K562 (cell line): ENCODE results near the gene COX19. TPM values are rescaled to one million over a fixed set of nuclear protein-coding genes. Genes with fewer than 3 reads are reported as not detected.

Source experiments
- CREB1 ChIP-seq, 2 experiments: sonication (generic) in 1 of 2; formaldehyde crosslinking in 1 of 2; IDR thresholded peaks; 2 replicates each; pipeline versions ENCODE4 v1.6.1 to v1.8.0; 2012 to 2022; ENCODE audit warnings: inconsistent platforms in 1 of 2, mild to moderate bottlenecking in 1 of 2, missing genetic modification reagents in 1 of 2, moderate library complexity in 1 of 2
- DEAF1 ChIP-seq: fragments of 450-650 bp; formaldehyde crosslinking; IDR thresholded peaks from 2 replicates; pipeline ENCODE4 v1.4.0; 2020; ENCODE audit warnings: mild to moderate bottlenecking, moderate library complexity
- ILF3 ChIP-seq: fragments of 450-650 bp; IDR thresholded peaks from 2 replicates; pipeline ENCODE4 v1.6.1; 2018; ENCODE audit warnings: antibody characterized with exemption, mild to moderate bottlenecking, moderate library complexity, borderline replicate concordance
- KLF16 ChIP-seq: IDR thresholded peaks from 2 replicates; pipeline ENCODE4 v1.6.1; 2016; ENCODE audit warnings: antibody characterized with exemption
- MNT ChIP-seq, 2 experiments: fragments of 450-650 bp; conservative IDR thresholded peaks; 2 replicates each; pipeline ENCODE4 v1.6.1; 2017; ENCODE audit warnings: mild to moderate bottlenecking in 2 of 2, moderate library complexity in 2 of 2
- MYNN ChIP-seq, 2 experiments: sonication (generic); formaldehyde crosslinking in 1 of 2; IDR thresholded peaks; 2 replicates each; pipeline versions ENCODE4 v1.5.0 to v1.6.1; 2016 to 2020; ENCODE audit warnings: antibody characterized with exemption in 1 of 2, missing genetic modification reagents in 1 of 2
- NBN ChIP-seq: fragments of 450-650 bp; IDR thresholded peaks from 2 replicates; pipeline ENCODE4 v1.6.1; 2016; ENCODE audit warnings: low read depth, mild to moderate bottlenecking
- NRF1 ChIP-seq, 2 experiments: fragments of 450-650 bp; IDR thresholded peaks in 1 of 2; conservative IDR thresholded peaks in 1 of 2; 2 replicates each; pipeline ENCODE4 v1.6.1; 2014; ENCODE audit warnings: mild to moderate bottlenecking in 2 of 2
- PRDM10 ChIP-seq: fragments of 450-650 bp; IDR thresholded peaks from 2 replicates; pipeline ENCODE4 v1.6.1; 2018; ENCODE audit not compliant: partially characterized antibody
- SREBF1 ChIP-seq: fragments of 150-350 bp; IDR thresholded peaks from 2 replicates; pipeline ENCODE4 v1.6.1; 2014; ENCODE audit warnings: antibody characterized with exemption, low read depth, low read length, borderline replicate concordance
- TFAP4 ChIP-seq: sonication (generic); formaldehyde crosslinking; IDR thresholded peaks from 2 replicates; pipeline ENCODE4 v1.8.0; 2022; ENCODE audit warnings: missing genetic modification reagents, mild to moderate bottlenecking, moderate library complexity, borderline replicate concordance
- polyA plus RNA-seq, 8 experiments: library from polyadenylated mRNA; depleted of rRNA in 4 of 8; stranded (reverse) in 5 of 8; unstranded in 3 of 8; fragments of >200 nt; fragmentation: Nextera tagmentation in 2 of 8; fragmentation: Illumina TruSeq in 1 of 8; extraction: Ambion mirVana in 2 of 8; extraction: Trizol in 1 of 8; gene quantifications; 2 replicates each; pipeline versions ENCODE4 v1.2.1 to v1.2.3, GENCODE V29; 2011 to 2014; ENCODE audit warnings: inconsistent platforms in 1 of 8, missing spikeins in 1 of 8
- total RNA-seq, 7 experiments: library from RNA; depleted of rRNA in 6 of 7; stranded (reverse); fragments of >200 nt in 6 of 7; fragmentation: Illumina TruSeq in 2 of 7; extraction: Trizol in 2 of 7; gene quantifications; 2 replicates each; pipeline versions ENCODE4 v1.2.1 to v1.2.3, GENCODE V29; 2011 to 2021; ENCODE audit warnings: low replicate concordance in 1 of 7
- TF ChIP-seq, protein P1 (sequence below): sonication (generic); formaldehyde crosslinking; IDR thresholded peaks from 2 replicates; pipeline ENCODE4 v1.8.0; 2022; ENCODE audit warnings: mild to moderate bottlenecking, missing genetic modification reagents
- TF ChIP-seq, protein P2 (sequence below): fragments of 450-650 bp; IDR thresholded peaks from 2 replicates; pipeline ENCODE4 v1.6.1; 2016

The COX19 gene
- total and polyA plus RNA-seq, 9 of the 15 experiments (the other 6 are each of a cell fraction or from before 2014, with no cell fraction given) = 5.2 to 10.5 (median 7.9) TPM

DNA sequence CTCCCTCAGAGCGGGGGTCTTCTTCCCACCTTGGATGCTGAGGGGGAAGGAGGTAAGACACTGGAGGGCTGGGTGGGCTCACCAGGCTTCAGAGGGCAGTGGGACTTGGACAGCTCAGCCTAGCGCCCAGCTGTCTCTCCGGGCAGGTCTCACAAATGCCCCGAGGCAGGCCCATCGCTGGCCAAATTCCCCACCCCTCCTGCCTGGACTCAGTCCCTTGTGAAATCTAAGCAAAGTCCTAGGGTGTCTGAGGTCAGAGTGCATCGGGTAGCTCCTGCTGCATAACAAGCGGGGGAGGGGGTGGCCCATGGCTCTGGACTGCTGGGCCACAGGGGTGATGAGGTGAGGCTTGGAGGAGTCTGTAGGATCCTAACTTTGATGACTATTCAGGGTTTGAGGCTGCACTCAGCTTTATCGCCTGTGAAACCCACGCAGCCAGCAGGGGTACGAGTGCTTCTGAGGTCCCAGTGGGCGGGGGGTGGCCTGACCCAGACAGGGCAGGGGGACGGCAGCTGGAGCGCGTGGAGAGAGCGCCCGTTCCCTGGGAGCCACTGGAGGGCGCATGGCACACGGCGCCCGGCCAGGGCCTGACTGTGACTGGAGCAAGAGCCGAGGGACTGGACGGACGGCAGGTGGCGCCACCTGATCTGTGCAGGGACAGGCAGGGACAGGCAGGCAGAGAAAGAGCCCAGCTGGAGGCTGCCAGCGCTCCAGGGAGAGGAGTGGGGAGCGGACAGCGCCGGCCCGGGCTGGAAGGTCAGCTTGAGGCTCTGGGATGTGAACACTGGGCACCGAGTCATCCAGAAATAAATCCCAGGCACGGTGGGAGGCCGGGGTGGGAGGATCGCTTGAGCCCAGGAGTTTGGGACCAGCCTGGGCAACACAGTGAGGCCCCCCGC lies 17.6 kb upstream of the COX19 start (continued):
- peak; percentile 13 for TF ChIP-seq PRDM10
- peak; percentile 62; the same call in 1 of the 2 replicates for TF ChIP-seq KLF16
- TF ChIP-seq, protein P1, sequence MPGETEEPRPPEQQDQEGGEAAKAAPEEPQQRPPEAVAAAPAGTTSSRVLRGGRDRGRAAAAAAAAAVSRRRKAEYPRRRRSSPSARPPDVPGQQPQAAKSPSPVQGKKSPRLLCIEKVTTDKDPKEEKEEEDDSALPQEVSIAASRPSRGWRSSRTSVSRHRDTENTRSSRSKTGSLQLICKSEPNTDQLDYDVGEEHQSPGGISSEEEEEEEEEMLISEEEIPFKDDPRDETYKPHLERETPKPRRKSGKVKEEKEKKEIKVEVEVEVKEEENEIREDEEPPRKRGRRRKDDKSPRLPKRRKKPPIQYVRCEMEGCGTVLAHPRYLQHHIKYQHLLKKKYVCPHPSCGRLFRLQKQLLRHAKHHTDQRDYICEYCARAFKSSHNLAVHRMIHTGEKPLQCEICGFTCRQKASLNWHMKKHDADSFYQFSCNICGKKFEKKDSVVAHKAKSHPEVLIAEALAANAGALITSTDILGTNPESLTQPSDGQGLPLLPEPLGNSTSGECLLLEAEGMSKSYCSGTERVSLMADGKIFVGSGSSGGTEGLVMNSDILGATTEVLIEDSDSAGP (CRISPR knock-in tag) = 0 out of 2 replicates have a peak, but pooled peaks have one; percentile 45
- TF ChIP-seq NBN = 0 out of 2 replicates have a peak, but pooled peaks have one; percentile 57
- peak; percentile 98 for TF ChIP-seq TFAP4
- TF ChIP-seq MNT (conservative IDR thresholded peaks at IDR 0.05) = peak in 1 of 2 experiments; percentile 67; a peak in 2 of 4 replicates
- peak; percentile 57; the same call in 1 of the 2 replicates for TF ChIP-seq SREBF1
- TF ChIP-seq MYNN (IDR thresholded peaks at IDR 0.05) = peak; percentile 75; the same call in 1 of the 2 replicates
- no peak for TF ChIP-seq MYNN (CRISPR knock-in tag; IDR thresholded peaks at IDR 0.05)
- TF ChIP-seq ILF3 = no peak
- TF ChIP-seq DEAF1 (CRISPR knock-in tag) = peak; percentile 99
- TF ChIP-seq CREB1 (IDR thresholded peaks at IDR 0.05) = peak; percentile 44; the same call in 1 of the 2 replicates
- peak; percentile 82 for TF ChIP-seq CREB1 (CRISPR knock-in tag; IDR thresholded peaks at IDR 0.05)
- TF ChIP-seq, protein P2, sequence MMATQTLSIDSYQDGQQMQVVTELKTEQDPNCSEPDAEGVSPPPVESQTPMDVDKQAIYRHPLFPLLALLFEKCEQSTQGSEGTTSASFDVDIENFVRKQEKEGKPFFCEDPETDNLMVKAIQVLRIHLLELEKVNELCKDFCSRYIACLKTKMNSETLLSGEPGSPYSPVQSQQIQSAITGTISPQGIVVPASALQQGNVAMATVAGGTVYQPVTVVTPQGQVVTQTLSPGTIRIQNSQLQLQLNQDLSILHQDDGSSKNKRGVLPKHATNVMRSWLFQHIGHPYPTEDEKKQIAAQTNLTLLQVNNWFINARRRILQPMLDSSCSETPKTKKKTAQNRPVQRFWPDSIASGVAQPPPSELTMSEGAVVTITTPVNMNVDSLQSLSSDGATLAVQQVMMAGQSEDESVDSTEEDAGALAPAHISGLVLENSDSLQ = 0 out of 2 replicates have a peak, but pooled peaks have one; percentile 10
- TF ChIP-seq NRF1 (conservative IDR thresholded peaks at IDR 0.05 in 1 of 2, IDR thresholded peaks at IDR 0.05 in 1 of 2) = peak in 1 of 2 experiments; percentile 34; a peak in 1 of 4 replicates
